Activated CD4-positive, alpha-beta T cell treated with anti-CD3 and anti-CD28 coated beads for 24 hours (primary cell): ENCODE data around the gene CFAP45.

Source experiments
- DNase-seq, 2 donors: peaks; one replicate each; pipeline ENCODE4 v3.0.0-alpha.2; 2020; ENCODE audit warnings: low read depth in 2 of 2

CFAP45 gene

DNA sequence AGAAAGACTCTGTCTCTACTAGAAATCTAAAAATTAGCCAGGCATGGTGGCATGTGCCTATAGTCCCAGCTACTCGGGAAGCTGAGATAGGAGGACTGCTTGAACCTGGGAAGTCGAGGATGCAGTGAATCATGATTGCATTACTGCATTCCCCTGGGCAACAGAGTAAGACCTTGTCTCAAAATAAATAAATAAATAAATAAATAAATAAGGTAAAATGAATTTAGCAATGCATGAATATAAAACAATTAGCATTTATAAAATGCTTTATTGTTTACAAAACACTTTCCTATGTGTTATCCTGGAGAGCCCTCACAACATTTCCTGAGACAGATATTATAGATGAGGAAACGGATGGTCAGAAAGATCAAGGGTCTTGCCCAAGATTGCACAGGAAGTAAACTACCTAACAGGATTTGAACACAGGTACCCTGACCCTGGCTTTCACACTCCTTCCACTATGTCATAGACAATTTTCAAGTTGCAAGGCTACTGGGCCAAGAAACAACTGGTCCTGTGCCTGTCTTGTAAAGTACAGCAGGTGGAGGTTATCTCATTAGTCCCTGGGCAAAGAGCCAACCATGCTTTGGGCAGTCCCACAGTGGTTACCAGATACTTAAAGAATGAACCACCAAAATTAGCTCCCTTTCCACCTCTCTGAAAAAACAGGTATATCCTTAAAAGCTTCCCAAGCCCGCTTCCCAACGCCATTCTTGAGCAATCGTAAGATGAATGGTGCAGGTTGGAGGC is 22.1 kb downstream of the CFAP45 start:
- no peak for DNase-seq

DNA sequence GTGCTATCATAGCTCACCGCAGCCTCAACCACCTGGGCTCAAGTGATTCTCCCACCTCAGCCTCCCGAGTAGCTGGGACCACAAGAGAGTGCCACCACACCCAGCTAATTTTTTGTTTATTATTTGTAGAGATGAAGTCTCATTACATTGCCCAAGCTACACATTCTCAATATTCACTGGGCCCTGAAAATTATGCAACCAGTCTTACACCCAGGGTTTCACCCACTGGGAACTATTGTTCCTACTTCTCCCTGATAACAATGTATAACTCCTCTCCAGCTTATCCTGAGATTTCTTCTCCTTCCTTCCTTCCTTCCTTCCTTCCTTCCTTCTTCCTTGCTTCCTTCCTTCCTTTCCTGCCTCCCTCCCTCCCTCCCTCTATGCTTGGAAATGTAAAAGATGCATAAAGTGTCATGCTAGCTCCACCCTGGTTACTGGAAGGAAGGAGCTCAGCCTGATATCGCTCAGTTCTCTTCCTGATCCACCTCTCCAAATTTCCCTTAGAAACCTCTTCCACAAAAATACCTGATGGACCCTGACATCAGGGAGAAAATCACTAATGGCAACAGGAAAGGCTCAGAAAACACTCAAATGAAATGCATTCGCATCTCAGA is 26.3 kb downstream of the CFAP45 start:
- no peak for DNase-seq

DNA sequence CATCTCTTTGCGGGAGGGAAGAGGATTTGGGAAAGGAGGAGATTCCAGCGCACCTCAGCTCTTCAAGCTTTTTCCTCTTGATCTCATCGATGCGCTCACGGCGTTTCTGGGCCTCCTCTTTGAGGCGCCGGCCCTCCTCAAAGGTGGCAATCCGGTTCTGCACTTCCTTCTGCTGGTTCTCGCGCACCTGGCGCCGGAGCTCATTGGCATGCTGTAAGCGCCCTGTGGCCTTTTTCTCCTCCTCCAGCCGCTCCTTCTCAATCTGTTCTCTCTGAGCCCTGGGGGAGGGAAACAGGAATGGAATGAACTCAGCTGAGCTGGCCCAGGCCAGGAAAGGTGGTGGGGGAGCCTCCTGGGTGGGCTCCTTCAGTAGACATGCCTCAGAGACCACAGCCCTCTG is 27.1 kb downstream of the CFAP45 start:
- DNase-seq: no peak

DNA sequence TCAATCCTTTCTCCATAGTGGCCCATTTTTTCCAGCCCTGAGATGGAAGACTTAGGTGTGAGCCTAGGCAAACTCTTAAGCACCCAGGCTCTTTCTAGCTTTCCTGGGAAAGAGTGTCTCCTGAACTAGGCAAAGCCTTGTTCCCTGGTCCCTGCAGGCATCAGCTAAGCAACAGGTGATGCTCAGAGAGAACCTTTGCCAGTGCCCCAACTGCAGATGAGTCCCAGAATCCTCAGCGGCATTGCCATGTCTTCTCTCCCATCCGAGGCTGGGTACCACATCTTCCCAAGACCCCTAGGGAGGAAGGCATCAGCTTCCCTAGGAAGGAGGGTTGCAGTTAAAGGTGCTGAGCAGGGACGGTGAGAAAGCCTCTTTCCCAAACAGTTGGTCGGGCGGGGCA is 29.3 kb downstream of the CFAP45 start:
- no peak for DNase-seq

DNA sequence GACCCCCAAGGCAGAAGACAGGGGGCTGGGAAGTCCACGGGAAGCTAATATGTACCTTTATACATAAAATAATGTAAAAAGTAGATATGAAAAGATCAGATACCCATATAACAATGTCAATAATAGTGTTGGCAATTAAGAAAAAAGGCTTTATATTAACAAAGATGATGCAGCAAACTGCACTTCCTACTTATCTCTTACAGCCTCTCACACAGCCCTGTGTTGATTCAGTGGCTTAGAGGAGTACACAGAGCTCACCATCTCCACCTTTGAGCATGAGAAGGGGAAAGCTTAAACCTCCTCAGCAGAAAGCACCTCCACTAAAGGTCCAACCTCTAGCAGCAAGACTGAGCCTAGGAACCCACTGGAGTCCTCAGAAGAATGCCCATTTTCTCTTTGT is 30.4 kb downstream of the CFAP45 start:
- DNase-seq: no peak

DNA sequence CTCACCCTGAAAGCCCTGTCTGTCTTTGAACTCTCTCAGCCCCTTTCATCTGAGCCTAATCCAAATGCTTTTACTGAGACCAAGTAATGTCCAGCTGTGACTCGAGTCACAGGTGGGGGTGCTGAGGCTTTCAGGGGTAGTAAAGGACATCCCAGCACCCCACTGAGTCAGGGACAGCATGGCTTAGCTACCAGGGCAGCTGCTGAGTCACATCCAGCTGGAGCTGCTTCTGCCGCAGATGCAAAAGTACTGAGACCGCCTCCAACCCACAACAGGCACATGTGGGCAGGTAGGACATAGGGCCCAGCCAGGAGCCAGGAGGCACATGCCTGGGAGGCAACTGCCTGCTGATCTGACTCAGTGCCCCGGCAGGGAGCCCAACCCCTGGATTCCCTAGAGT is 30.8 kb downstream of the CFAP45 start:
- no peak for DNase-seq

DNA sequence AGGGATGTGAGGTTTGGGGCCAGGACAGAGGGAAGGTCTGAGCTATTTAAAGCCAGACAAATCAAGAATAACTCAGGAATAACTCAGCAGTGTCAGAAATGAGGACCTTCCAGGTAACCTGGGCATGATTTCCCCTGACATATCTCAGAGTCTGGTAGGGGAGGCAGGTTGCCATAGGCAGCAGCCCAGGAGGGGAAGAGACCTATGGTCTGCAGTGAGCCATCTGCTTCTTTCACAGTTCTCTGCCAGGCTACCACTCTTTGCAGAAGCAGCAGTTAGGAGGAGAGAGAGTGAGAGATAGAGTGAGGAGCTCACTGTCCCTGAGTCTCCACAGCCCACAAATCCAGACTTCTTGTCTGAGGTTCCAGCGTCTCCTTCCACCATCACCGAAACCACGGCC is 31.2 kb downstream of the CFAP45 start:
- DNase-seq: no peak

DNA sequence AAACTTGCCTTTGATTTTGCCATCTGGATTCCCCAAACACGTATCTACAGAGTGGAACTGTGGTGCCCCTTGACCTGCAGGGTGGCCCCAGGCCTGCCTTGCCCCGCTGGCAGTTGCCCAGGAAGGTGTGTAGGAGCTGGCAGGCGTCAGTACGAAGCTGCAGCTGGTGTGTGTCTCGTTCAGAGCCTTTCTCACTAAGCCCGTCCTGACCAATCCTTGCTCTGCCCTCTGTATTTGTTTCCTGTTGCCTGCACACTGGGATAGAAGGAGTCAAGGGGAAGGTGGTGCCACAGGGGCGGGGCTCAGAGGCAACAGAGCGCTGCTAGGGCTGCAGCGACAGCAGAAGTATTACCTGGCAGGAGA is 32.3 kb downstream of the CFAP45 start:
- no peak for DNase-seq

DNA sequence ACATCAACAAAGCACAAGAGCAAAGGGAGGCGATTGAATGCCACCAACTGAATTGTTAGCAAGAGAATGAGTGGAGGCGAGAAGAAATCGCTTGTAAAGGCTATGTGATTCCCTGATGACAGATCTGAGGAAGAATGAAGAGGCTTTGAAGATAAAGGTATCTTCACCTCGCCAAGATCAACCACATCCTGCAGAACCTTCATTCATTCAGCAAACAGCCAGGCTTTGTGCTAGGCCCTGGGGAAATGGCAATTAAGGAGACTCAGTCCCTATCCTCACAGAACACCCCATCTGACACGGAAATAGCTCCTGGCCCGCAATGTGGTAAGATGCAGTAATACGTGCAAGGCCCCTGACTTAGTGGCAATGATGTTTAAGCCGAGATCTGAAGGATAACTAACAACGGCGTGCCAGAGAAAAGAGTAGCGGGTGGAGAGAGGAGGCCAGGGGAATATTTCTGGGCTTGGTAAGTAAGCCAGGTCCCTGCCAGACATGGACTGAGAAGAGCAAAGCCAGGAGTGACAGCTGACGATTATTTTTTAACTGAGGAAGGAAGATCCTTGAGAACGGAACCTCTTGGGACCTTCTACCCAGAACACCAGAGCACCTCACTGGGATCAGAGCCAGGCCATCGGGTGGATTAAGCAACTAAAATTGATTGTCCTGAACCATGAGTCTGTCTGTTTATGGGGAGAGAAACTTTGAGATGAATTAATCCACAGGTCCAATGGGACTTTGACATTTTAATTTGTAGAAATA is 32.9 kb downstream of the CFAP45 start:
- DNase-seq: no peak

DNA sequence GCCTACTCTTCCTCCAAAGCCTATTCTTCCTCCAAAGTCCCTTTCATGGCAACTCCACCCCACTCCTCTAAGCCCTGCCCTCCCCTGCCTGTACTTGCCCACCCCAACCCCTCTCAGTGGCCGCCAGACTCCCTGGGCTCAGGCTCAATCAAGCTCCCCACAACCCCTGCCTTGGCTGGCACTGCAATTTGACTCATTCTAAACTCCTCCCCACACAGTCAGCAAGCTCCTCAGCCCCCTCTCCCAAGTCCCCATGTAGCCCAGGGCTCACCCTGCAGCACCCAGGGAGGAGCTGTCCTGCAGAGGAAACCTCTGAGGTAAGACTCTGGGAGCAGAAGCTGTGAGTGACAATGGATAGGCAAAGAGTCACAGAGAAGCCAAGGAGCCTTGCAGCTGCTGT is 33.9 kb downstream of the CFAP45 start:
- no peak for DNase-seq

DNA sequence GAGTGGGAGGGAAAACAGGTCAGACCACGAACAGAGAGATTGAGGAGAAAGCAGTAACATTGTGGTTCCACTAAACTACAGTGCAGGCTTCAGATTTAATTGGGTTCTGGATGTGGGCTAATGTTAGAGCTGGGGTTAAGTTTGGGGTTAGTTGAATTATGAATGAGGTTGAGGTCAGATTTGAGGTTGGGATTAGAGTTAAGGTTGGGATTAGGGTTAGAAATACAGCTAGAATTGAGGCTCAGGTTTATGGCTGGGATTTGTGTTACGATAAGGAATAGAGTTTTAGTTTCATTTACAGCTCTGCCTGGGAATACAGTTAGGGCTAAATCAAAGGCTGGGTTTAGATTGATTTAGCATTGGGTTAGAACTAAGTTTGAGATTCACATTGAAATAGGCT is 35.7 kb downstream of the CFAP45 start:
- no peak for DNase-seq

DNA sequence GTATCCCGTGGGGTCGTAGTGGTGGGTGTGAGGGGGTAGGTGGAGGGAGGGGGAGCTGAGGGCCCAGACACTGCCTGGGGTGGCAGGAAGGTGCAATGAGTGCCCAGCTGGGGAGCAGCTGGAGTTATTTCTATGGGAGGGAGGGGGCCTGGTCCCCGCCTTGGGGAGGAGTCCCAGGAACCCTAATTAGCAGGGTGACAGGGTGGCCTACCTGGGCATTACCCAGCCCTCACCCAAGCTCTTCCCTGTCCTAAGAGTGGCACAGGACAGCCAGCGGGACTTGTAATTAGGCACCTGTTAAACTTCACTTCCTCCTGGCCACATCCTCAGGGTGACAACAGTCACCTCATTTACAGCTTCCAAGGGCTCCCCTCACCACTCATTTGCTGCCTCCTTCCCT is 37.4 kb downstream of the CFAP45 start, which contains the start of gene VSIG8:
Gene VSIG8, minus strand, starts transcription at position 101 of the 400 bp plus-strand sequence. CDS start 136 bp downstream, outside the sequence.
- no peak for DNase-seq

DNA sequence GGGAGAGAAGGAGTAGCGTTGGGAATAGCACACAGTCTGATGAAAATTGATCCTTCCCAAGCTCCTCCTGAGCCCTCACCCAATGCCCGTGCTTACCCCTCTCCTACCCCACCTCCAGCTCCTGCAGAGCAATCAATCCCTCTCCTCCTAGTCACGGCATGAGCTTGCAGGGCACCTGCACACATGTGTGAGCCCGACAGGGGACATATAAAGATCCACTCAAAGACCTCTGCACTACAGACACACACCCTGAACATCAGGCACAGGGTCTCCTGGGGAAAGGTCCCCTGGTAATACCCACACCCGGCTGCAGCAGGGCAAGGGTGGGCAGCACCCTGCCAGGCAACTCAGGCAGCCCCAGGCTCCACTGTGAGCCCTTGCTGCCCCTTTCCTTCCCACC is 37.9 kb downstream of the CFAP45 start:
- DNase-seq: no peak

DNA sequence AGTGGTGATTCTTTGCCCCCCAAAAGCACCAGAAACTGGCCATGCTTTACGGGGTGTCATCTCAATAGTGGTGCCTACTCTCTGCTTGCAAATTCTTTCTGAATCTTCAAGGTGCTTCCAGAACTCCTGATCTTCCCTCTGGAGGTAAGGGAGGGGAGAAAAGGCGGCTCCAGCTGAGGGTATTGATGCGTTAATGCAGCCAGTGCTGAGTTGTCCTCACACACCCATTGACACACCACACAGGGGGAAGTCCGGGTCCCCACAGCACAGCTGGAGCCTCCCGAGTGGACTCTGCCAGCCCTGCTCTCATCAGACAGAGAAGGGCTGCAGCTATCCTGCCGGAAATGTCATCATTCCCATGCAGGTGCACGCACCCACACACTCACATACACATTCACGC is 38.7 kb downstream of the CFAP45 start:
- DNase-seq: no peak

DNA sequence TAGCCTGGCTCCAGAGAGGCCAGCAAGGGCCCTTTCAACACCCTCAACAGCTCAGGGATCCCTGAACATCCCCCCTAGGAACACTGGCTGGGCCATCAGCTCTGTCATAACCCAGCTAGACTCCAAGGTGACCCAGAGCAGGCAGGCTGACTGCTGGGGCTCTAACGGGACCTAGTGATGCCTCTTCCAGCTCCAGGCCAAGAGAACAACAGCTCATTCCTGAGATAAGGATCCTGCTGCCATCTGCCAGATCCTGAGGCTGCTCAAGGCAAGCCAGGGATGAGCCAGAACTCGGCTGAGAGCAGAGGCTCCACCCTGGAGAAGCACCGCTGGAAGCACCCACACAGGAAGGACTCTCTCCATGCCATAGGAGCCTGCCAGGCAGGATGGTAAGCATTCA is 39.5 kb downstream of the CFAP45 start:
- no peak for DNase-seq

DNA sequence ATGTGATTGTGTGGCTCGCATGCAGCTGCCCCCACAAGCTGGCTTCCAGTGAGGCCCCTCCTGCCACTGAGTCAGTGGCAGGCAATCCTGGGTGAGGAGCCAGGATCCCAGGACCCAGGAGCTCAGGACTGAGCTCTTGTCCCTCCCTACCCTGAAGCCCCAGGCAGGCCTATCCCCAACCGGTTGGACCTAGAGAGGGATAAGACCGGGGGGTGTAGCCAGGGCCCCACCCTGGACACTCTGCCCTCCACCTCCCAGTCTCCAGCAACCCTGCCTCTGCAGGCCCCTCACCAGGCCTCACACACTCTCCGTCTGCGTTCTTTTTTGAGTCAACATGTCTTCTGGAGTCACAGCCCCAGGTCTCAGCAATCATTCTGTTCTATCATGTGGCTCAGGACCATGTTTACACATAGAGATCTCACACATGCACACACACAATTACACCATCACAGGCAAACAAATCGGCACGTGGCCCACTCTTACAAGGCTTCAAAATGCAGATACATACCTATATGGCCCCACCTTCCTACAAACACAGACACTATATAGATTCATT is 40.1 kb downstream of the CFAP45 start:
- DNase-seq: no peak

DNA sequence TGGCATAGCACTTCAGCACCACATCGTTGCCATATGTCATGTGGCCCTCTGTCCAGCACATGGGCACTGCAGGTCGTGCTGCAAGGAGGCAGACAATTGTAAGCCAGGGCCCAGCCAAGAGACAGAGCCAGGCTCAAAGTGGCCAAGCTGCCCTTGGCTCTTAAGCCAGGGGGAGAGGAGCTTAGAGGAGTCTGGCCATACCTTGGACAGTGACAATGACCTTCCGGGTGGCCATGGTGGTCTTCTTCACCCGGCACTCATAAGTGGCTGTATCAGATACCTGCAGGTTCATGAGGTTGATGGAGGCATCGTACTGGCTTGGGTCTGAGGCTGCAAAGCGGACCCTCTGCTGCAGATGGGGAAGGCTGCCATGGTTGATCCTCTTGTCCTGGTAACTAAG is 42.1 kb downstream of the CFAP45 start:
- no peak for DNase-seq

DNA sequence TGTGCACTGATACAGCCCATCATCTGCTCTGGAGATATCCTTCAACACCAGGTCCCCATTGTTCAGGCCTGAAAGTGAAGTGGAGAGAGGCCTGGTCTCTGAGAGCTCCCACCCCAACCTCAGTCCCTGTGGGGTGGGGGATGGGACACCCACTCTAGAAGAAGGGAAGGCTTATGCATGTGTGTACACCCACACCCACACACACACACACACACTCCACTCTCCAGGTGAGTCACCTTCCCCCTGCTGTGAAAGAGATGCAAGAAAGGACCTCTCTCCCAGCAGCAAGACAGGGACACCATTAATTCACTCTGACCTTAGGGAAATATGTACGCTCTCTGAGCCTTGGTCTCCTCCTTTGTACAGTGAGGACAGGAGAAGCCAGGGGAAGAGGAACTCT is 43.4 kb downstream of the CFAP45 start:
- no peak for DNase-seq

DNA sequence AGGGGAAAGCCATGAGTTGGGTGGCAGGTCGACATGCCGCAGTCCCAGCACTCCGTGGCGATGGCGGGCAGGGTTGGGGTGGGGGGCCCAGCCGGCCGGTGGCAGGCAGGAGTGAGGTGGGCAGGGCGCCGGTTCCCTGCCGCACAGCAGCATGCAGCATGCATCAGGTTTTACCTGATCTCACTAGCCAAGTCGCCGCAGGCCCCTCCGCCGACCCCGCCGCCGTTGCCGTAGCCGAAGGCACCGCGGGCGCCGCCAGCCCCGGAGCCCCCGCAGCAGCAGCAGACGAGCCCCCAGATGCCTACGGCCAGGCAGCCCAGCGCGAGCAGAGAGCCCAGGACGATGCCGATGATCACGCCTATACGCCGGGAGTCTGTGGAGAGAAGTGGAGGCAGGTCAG is 44.3 kb downstream of the CFAP45 start:
- no peak for DNase-seq

DNA sequence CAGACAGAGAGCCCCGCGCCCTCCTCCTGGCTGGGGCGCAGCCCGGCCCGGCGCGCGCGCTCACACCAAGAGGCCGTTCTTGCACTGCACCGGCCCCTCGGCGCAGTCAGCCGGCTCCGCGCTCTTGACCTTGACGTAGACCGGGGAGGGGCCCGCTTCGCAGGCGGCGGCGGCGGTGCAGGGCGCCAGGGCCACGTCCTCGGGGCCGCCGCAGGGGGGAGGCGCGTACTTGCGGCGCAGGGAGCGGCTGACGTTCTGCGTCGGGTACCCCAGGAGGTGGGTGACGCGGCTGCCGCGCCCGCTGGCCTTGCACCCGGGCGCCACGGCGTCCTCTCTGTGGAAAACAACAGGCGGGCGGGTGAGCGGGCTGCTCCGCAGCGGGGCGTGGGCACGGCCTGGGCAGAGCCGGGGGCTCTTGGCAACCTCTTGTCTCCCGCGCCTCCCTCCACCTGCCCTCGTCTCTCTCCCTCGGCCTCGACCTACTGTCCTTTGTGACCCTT is 45.2 kb downstream of the CFAP45 start:
- peak; percentile 57 to 63 for DNase-seq

DNA sequence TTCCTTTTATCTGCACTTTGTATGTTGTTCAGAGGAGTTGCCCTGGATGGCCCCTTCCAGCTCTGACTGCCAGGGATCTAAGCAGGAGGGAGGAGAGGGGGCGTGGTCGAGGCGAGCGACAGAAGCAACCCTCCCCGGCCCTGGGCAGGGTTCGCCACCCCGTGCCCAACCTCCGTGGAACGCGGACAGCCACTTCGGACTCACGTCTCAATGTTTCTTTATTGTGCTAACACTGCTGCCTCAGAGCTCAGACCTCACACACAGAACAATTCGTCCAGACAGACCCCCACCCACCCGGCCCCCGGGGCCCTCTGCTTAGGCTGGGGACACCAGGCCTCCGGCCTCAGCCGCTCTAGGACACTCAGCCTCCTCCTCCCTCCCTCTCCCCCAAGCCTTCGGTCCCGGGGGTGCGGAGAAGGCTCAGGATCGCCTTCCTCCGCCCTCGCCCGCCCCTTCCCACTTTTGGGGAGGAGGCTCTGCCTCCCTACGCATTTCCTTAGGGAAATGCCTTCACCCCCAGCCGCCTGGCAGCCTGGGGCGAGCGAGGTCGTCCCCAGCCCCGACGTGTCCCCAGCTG is 45.8 kb downstream of the CFAP45 start:
- peak in 1 of 2 donors; percentile 19 for DNase-seq
